HG03439 (cell line): ENCODE results near the gene SASH1.
A peak's percentile ranks its signal among the peaks of the same experiment; 100 is the strongest.
"Not testable (repeated sequence)": the region's sequence is repeated elsewhere in the genome, so short reads cannot be mapped to it uniquely, and the experiment has no call there.

Experiments used
- ATAC-seq: cut with Tn5 transposase; IDR thresholded peaks from one replicate; pipeline ENCODE4 v1.9.1; 2021; ENCODE audit warnings: mild to moderate bottlenecking, moderate library complexity; ENCODE audit not compliant: unreplicated experiment

SASH1 gene

DNA sequence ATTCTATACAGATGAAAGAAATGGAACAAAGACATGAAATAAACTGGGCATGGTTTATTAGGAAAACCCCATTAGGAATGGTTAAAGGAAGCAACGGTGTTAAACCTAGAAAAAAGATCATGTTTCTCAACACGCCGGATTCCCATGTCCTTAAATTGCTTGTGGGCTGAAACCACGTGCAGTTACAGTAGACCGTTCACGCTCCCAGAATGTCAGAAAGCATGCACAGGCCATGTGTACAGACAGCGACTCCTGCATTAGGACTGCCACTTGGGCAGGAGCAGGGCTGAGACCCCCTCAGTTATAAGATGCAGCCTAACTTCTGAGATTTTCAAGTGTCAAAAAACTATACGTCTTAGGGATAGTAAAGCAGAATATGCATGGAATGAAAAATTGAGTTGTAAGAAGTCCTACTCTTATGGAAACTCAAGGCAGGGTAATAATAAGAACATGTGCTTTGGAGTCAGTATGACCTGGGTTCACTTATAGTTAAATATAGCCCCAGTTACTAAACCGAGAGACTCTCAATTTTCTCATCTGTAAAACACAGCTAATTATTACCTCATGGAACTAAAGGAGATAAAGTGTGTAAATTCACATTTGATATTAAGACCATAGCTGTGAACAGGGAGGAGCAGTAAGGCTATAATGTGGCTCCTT is 230.2 kb downstream of the SASH1 start:
- no peak for ATAC-seq

DNA sequence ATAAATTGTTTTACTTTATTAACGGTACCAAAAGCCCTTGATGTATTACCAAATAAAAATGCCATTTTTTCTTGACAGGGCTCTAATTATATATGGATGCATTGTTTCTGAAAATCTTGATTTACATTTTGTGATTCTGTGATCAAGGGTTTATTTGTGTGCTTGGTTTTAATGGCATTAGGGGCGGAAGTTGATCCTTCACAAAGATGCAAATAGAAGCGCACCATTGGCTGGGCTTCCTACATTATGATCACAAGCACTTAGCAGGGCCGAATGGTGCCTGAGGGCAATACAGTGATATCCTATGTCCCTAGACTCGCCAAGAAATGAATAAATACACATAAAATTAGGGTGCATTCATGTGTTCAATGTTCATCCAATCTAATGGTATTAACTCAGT is 231.3 kb downstream of the SASH1 start:
- no peak for ATAC-seq

DNA sequence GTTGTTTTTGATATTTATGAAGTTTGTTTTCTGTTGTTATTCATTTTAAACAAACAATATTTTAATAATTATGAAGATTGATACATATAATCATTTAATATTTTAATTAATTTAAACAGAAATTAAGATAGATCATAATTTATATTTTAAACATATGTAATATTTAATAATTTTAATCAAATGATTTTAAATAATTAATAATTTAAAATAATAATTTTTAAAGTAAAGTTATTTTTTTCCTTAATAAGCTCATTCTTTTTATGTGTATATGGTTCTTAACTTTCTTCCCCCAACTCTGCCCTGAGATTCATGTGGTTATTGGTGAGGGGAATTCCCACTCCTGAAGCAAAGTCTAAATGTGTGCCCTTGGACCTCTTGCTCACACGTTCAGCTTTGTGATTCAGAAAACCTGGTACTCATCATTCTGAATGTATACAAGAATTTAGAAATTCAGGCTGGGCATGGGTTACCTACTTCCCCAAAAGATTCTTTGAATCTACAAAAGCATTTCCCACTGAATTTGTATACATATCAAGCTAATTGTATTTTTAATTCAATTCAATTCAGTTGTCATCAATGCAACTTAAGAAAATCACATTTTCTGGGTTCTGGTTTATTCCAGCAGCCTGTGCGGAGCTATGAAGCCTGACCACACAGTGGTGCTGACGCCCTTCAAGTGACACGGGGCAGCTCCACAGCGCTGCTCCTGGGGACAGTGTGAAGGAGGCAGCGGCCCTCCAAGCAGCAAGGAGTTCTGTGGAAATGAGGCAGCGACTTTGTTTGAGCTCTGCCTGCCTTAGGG is 235.2 kb downstream of the SASH1 start:
- peak; percentile 92 for ATAC-seq

DNA sequence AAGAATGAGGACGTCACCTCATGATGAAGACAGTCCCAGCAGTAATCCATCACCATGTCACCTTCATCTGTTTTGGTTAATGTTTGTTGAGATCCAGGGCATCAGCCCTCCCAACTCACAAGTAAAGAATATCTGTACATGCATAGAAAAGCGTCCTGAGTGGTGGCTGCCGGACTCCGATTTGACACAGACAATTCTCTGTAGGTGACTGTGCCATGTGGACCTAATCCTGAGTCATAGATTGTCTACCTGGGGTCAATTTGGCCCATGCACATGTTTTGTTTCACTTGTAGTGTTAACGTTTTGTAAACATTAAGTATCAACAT is 235.8 kb downstream of the SASH1 start:
- no peak for ATAC-seq

DNA sequence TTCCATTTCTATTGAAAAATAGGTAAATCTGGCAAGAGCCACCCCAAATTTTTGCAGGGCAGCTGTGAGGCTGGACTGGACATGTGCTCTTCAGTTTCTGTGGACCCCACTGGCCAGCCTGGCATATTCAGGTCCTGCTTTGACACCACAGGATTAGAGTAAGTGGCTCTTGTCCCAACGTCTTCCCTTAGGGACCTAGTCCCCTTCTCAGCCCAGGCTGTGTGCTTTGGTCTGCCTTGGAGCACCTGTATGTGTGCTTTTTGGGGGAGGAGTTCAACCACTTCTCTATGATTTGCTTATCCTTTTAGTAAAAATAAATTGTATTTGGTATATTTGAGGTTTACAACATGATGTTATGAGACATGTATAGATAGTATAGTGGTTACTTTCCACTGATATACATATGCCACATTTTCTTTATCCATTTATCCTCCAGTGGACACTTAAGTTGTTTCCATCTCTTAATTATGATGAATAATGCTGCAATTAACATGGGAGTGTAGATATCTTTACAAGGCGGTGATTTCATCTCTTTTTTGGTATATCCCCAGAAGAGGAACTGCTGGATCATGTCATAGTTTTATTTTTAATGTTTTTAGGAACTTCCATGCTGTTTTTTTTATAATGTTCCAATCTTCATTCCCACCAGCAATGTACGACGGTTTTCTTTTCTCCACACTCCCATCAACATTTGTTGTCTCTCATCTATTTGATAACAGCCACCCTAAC is 236.4 kb downstream of the SASH1 start:
- no peak for ATAC-seq

DNA sequence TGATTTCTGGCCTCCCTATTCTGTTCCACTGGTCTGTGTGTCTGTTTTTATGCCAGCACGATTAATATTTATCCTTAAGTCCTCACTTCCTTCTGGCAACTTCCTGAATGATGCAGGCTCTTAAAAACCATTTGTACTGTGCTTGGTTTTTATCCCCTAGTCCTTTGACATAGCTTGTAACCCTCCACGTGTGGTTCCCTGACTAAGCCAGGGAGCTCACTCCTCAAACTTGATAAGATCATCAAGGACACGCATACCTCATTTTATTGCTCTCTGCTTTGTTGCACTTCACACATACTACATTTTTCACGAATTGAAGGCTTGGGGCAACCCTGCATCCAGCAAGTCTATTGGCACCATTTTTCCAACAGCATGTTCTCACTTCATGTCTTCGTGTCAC is 237.8 kb downstream of the SASH1 start:
- ATAC-seq, result no peak

DNA sequence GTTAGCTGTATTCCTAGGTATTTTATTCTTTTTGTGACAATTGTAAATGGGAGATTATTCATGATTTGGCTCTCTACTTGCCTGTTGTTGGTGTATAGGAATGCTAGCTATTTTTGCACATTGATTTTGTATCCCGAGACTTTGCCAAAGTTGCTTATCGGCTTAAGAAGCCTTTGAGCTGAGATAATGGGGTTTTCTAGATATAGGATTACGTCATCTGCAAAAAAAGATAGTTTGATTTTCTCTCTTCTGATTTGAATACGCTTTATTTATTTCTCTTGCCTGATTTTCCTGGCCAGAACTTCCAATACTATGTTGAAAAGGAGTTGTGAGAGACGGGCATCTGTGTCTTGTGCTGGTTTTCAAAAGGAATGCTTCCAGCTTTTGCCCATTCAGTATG is 241.0 kb downstream of the SASH1 start:
- ATAC-seq, result no peak

DNA sequence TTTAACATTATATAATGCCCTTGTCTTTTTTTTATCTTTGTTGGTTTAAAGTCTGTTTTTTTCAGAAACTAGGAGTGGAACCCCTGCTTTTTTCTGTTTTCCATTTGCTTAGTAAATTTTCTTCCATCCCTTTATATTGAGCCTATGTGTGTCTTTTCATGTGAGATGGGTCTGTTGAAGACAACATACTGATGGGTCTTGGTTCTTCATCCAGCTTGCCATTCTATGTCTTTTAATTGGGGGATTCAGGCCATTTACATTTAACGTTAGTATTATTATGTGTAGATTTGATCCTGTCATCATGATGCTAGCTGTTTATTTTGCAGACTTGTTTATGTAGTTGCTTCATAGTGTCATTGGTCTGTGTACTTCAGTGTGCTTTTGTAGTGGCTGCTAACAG is 243.0 kb downstream of the SASH1 start:
- ATAC-seq, result not testable (repeated sequence)

DNA sequence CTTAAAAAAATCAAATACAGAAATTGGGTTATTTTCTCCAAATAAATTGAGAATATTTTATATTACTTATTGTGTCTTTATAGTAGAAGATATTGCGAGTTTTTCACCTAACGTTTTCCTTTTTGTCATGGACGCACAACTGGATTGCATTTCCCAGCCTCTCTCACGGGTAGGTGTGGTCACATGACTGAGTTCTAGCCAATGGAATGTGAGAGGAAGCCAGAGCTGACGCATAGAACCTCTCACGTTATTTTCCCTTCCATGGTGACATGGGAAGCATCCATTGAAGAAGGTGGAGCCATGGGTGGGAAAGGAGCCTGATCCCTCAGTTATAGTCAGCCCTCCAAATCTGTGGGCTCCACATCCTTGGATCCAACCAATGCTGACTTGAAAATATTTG is 248.2 kb downstream of the SASH1 start:
- ATAC-seq, result no peak

DNA sequence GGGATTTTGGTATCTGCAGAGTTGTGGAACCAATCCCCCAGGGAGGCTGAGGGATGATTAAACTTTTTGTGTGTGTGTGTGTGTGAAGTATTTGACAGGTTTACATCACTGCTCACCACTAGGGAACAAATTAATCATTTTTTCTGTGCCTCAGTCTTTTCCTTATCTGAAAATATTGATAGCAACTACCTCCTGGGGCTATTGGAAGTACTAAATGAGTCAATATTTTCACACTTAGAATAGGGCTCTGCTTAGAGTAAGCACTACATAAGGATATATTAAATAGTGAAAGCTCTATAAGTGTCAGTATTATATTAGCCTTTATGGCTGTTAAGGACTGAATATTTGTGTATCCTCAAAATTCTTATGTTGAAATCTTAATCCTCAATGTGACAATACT is 249.0 kb downstream of the SASH1 start:
- no peak for ATAC-seq

DNA sequence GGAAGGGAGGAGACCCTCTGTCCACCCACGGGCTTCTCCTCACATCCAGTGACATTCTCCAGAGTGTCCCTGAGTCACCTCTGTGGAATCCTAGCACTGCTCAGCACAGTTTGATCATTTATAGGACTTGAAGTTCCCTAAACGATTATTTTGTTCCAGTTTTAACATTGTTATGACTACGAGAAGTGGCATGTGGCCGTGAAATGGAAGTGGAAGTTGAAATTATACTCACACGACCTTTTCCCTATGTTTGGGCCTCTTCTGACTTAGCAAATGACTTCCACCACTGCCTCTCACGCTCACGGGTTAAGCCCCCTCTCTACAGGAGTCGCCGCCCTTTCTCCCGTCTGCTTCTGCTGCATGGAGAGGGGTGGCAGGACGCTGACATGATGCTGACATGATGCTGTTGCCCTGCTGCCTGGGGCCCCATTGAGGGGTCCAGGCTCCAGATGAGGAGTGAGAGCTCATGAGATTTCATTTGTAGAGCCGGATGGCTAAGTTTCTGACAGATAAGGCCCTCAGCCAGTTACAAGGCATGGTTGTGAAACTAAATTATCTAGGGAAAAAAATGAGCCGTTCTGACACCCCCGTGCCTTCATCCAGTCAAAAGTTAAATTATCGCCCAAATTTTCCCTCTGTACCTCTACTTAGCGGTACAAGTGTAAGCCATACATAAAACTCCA is 250.6 kb downstream of the SASH1 start:
- ATAC-seq, result no peak

DNA sequence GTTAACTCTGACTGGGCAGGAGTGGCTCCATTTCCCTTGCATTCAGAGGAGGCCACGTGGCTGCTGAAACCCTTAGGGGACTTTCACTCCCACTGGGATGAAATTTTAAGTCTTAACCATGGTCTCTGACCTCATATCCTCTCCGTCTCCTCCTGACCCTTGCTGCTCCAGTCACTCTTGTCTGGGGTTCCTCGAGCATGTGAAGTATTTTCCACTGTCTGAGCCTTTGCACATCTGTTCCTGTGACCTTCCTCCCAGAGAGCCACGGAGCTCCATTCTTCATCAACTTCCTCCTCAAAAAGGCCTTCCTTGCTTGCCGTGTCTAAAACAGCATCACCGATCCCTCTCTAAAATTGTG is 251.2 kb downstream of the SASH1 start:
- no peak for ATAC-seq

DNA sequence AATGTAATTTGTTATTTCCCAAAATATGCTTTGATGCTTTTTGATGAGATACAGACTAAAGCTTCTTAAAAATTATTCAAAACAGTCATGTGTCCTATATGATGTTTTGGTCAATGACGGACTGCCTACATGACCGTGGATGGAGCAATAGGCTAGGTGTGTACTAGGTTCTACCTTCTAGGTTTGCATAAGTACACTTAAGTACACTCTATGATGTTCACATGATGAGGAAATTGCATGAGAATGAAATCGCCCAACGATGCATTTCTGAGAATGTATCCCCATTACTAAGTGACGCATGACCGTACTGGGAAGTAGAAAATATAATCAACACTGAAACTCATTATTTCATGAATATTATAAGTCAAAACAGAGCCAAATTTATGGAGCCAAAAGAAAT is 252.9 kb downstream of the SASH1 start:
- ATAC-seq, result no peak

DNA sequence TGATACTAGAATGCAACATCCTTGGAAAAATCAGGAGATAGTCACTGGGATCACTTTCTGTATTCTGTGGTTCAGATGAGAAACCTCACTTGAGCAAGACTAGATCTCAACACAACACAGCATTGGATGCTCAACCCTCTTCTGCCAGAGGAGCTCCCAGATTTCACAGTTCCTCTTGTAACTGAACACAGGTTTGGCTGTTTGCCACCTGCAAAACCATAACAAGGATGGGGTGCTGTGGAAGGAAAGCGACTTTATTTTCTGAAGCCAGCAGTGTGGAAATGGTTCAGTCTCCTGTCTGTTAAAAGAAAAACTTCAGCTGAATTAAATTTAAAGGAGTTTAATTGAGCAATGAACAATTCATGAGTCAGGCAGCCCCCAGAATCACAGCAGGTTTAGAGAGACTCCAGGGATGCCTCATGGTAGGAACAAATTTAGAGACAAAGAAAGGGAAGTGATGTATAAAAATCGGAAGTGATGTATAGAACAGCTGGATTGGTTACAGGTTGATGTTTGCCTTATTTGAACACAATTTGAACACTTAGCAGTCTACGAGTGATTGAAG is 254.3 kb downstream of the SASH1 start:
- ATAC-seq, result no peak

DNA sequence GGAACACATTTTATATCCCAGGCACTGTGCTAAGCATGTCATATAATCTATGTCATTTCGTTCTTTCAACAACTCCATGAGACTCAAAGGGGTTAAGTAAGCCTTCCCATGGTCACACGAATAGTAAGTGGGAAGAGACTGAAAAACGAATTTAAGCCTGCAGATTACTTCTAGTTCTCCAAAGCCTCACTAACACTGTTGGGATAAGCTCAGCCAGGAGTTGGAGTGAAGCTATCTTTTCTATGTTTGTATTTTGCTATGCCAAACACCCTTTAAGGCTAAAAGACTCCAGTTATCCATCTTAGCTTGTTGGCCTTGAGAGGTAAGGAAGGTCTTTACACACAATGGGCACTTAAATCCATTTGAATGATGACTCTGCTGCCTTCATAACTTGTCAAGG is 256.1 kb downstream of the SASH1 start:
- ATAC-seq, result no peak

DNA sequence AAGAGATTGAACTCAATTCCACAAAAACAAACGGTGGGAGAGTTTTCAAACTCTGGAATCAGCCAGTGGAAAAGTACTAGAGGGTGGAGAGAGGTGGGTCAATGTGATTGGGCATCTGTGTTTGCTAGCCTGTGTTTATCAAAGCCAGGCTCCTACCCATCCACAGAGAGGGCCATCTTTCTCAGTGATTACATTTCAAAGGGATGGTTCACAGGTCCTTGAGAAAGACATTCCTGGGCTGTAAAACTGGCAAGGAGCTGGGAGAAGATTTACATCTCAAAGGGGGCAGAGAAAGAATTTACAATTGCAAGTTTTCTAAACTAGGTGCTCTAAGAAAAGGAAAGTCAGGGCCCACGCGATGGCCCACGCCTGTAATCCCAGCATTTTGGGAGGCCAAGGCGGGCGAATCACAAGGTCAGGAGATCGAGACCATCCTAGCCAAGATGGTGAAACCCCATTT is 257.4 kb downstream of the SASH1 start:
- no peak for ATAC-seq
